GM12892 (cell line): ENCODE data around the gene SARM1.

Source experiments
- POLR2A ChIP-seq: IDR thresholded peaks from 2 replicates; pipeline ENCODE4 v1.6.1; 2011; ENCODE audit warnings: low read depth, low read length, control low read depth
- POLR2AphosphoS5 ChIP-seq: IDR thresholded peaks from 2 replicates; pipeline ENCODE4 v1.6.1; 2011; ENCODE audit warnings: low read depth, low read length, control low read depth

- TF ChIP-seq POLR2AphosphoS5, result no peak
- TF ChIP-seq POLR2A, result no peak
Measured at GRCh38 chr17:28326114-28326513, 45.4 kb upstream of the SARM1 start.
